Liver (tissue), 3 donors: ENCODE results near the gene PRDX1.

ENCODE experiments used
- CTCF ChIP-seq: fragments of 150-350 bp; IDR thresholded peaks from 2 replicates; pipeline ENCODE4 v1.5.1; 2017; ENCODE audit warnings: improper control_type of control experiment, low read depth, low read length; ENCODE audit not compliant: missing input control
- JUND ChIP-seq, 2 donors: IDR thresholded peaks; 2 replicates each; pipeline ENCODE4 v1.6.1; 2016; ENCODE audit warnings: antibody characterized with exemption in 2 of 2
- donor health status: healthy.
- donor health status: healthy.

GRCh38 chr1:45530632-45531135 lies 9.0 kb upstream of the PRDX1 start:
- no peak for TF ChIP-seq JUND (IDR thresholded peaks at IDR 0.05)
- no peak for TF ChIP-seq CTCF
